OCI-LY7 (cell line): ENCODE results near the gene UBE2D4. TPM values are rescaled to one million over a fixed set of nuclear protein-coding genes. Genes with fewer than 3 reads are reported as not detected.

Experiments used
- BruUV-seq: library from RNA; stranded (reverse); fragments of 400-500 nt; replicated peaks from 2 replicates; lab custom pipeline; 2021; lab: Mats Ljungman, UMichigan
- CTCF ChIA-PET: fragments of 300-600 bp; sonication (Branson Sonifier 250); formaldehyde crosslinking; loops from one replicate; lab custom pipeline; 2022; ENCODE audit warnings: antibody characterized with exemption; ENCODE audit not compliant: unreplicated experiment; lab: Charles Lee
- POLR2A ChIA-PET: fragments of 300-600 bp; sonication (Branson Sonifier 250); formaldehyde crosslinking; loops from one replicate; lab custom pipeline; 2022; ENCODE audit warnings: antibody characterized with exemption; lab: Charles Lee
- DNase-seq: peaks from one replicate; pipeline ENCODE4 v3.0.0-alpha.2; 2015; ENCODE audit warnings: low spot score
- H2AFZ ChIP-seq: fragments of 200-600 bp; sonication (generic), shearing (Covaris generic); 2 replicates; pipeline ENCODE4 v1.6.1; 2014; ENCODE audit warnings: mild to moderate bottlenecking, antibody characterized with exemption, low read length, moderate library complexity
- H3K27ac ChIP-seq: fragments of 200-600 bp; sonication (generic); 2 replicates; pipeline ENCODE4 v1.5.1; 2014; ENCODE audit warnings: mixed run types, low read depth, mild to moderate bottlenecking, moderate library complexity, low read length, inconsistent platforms; ENCODE audit not compliant: poor library complexity, severe bottlenecking
- H3K36me3 ChIP-seq: fragments of 200-600 bp; sonication (generic); 2 replicates; pipeline ENCODE4 v1.6.1; 2014; ENCODE audit warnings: mild to moderate bottlenecking, antibody characterized with exemption, low read length, moderate library complexity, mixed read lengths; ENCODE audit not compliant: insufficient read depth
- H3K4me1 ChIP-seq: fragments of 200-600 bp; sonication (generic); 2 replicates; pipeline ENCODE4 v1.5.1; 2014; ENCODE audit warnings: mild to moderate bottlenecking, low read length; ENCODE audit not compliant: insufficient read depth, poor library complexity, severe bottlenecking
- H3K4me2 ChIP-seq: fragments of 200-600 bp; sonication (generic); 2 replicates; pipeline ENCODE4 v1.6.1; 2014; ENCODE audit warnings: mild to moderate bottlenecking, low read length
- H3K4me3 ChIP-seq: fragments of 200-600 bp; sonication (generic); 2 replicates; pipeline ENCODE4 v1.5.1; 2014; ENCODE audit warnings: mild to moderate bottlenecking, low read depth, low read length; ENCODE audit not compliant: poor library complexity, severe bottlenecking
- H3K79me2 ChIP-seq: fragments of 200-600 bp; sonication (generic); 2 replicates; pipeline ENCODE4 v1.6.1; 2016; ENCODE audit warnings: low read depth, mild to moderate bottlenecking, low read length, moderate library complexity, mixed read lengths; ENCODE audit not compliant: insufficient read depth
- H3K9me2 ChIP-seq: fragments of 200-600 bp; sonication (generic); 2 replicates; pipeline ENCODE4 v1.6.1; 2016; ENCODE audit warnings: mild to moderate bottlenecking, low read length, mixed read lengths; ENCODE audit not compliant: insufficient read depth
- H3K9me3 ChIP-seq: fragments of 200-600 bp; sonication (generic); 2 replicates; pipeline ENCODE4 v1.6.1; 2014; ENCODE audit warnings: mild to moderate bottlenecking, mixed run types, low read length, mixed read lengths
- H4K20me1 ChIP-seq: fragments of 200-600 bp; sonication (generic); 2 replicates; pipeline ENCODE4 v1.6.1; 2014; ENCODE audit warnings: mild to moderate bottlenecking, antibody characterized with exemption, low read length, moderate library complexity, mixed read lengths; ENCODE audit not compliant: insufficient read depth
- EZH2phosphoT487 ChIP-seq: fragments of 200-600 bp; sonication (generic); IDR thresholded peaks from 2 replicates; pipeline ENCODE4 v1.6.1; 2018; ENCODE audit warnings: low read depth, borderline replicate concordance, mild to moderate bottlenecking, mixed run types, antibody characterized with exemption, low read length, moderate library complexity, mixed read lengths
- intact Hi-C: fragments of 100-400 bp; cut with micrococcal nuclease; formaldehyde crosslinking; loops from one replicate; pipeline ENCODE4 v1.10.0; 2022; ENCODE audit not compliant: unreplicated experiment
- total RNA-seq, 2 experiments: library from RNA; depleted of rRNA in 1 of 2; stranded (reverse); fragments of >200 nt in 1 of 2; shearing (Covaris generic) in 1 of 2; gene quantifications; 2 replicates each; pipeline ENCODE4 v1.2.3, GENCODE V29; 2014 to 2022
- TF ChIP-seq, protein P1 (sequence below): fragments of 200-600 bp; sonication (generic); conservative IDR thresholded peaks from 2 replicates; pipeline ENCODE4 v1.5.1; 2014; ENCODE audit warnings: mild to moderate bottlenecking, antibody characterized with exemption, low read length, moderate library complexity, mixed read lengths

The UBE2D4 gene
- total RNA-seq, 2 experiments from 2014 or later: 2.8 to 3.8 TPM

- POLR2A ChIA-PET: no interaction called here
- no peaks in the 10 kb centered on the region for H3K4me1 ChIP-seq
- no peaks in the 10 kb centered on the region for H3K9me3 ChIP-seq
- no peak for DNase-seq
- no peaks in the 10 kb centered on the region for H4K20me1 ChIP-seq
- H3K27ac ChIP-seq: no peak overlapping the region
- no peaks in the 10 kb centered on the region for H3K36me3 ChIP-seq
- TF ChIP-seq, protein P1, sequence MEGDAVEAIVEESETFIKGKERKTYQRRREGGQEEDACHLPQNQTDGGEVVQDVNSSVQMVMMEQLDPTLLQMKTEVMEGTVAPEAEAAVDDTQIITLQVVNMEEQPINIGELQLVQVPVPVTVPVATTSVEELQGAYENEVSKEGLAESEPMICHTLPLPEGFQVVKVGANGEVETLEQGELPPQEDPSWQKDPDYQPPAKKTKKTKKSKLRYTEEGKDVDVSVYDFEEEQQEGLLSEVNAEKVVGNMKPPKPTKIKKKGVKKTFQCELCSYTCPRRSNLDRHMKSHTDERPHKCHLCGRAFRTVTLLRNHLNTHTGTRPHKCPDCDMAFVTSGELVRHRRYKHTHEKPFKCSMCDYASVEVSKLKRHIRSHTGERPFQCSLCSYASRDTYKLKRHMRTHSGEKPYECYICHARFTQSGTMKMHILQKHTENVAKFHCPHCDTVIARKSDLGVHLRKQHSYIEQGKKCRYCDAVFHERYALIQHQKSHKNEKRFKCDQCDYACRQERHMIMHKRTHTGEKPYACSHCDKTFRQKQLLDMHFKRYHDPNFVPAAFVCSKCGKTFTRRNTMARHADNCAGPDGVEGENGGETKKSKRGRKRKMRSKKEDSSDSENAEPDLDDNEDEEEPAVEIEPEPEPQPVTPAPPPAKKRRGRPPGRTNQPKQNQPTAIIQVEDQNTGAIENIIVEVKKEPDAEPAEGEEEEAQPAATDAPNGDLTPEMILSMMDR: no peak
- no peak for TF ChIP-seq EZH2phosphoT487
- no peak overlapping the region for H3K4me2 ChIP-seq
- no peak overlapping the region for H3K4me3 ChIP-seq
- no peak overlapping the region for H2AFZ ChIP-seq
- H3K79me2 ChIP-seq: no peaks in the 10 kb centered on the region
- CTCF ChIA-PET: no interaction called here
- no peaks in the 10 kb centered on the region for H3K9me2 ChIP-seq
- intact Hi-C loops: no loop called here
- BruUV-seq: no TSS peak
Observed at GRCh38 chr7:43927810-43928209, 1.6 kb downstream of the UBE2D4 start.

DNA sequence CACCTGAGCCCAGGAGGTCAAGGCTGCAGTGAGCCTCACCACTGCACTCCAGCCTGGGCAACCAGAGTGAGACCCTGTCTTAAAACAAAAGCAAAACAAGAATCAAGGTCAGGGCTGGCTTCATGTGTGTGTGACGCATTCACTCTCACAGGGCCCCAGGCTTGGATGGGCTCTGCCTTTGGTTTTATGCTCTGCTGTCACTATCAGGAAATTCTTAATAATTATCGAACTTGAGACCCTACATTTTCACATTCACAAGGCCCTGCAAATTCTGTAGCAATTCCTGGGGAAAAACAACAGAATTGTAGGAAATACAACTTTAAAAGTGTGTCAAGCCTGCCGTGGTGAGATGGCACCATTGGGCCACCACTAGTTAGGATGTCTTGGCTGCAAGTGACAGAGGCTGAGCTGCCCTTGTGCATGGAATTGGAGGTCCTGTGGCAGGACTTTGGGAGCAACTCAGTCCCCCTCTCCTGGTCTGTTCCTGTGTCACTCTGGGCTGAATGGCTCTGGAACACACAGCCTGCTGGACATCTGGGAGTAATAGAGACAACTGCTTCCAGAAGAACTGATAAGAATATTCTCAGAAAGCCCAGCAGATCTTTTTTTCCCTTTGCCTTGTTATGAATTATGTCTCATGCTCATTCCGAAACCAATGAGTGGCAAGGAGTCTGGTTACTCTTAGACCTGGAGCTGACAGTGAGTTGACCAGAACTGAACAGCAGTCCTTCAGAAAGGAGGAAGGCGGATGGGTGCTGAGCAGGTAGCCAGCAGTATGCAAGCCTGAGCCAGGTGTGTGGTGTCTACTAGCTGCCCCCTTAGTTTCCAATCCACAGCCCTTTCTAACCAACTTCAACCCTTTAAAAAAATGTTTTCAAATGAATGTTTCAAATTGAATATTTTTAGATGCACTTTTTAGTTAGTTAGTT is 3.6 kb downstream of the UBE2D4 start:
- ChIA-PET POLR2A (interaction anchor here (0.7 kb wide), 1 partner anchor 10 kb away, joined by 4 read pairs; no protein-coding TSS in a partner anchor), CTCF (no interaction called here)
- TF ChIP-seq EZH2phosphoT487: no peak
- TF ChIP-seq, protein P1: no peak

GRCh38 chr7:43931346-43931745 is 5.1 kb downstream of the UBE2D4 start:
- Histone ChIP-seq H3K4me3 (no peak overlapping the region), H3K27ac (no peak overlapping the region), H3K4me2 (no peak overlapping the region), H4K20me1 (no peaks in the 10 kb centered on the region), H2AFZ (no peak overlapping the region), H3K4me1 (no peaks in the 10 kb centered on the region), H3K9me3 (no peaks in the 10 kb centered on the region), H3K36me3 (no peaks in the 10 kb centered on the region), H3K9me2 (no peaks in the 10 kb centered on the region), H3K79me2 (no peaks in the 10 kb centered on the region)
- no peak for TF ChIP-seq EZH2phosphoT487
- TF ChIP-seq, protein P1: no peak
- ChIA-PET POLR2A (no interaction called here), CTCF (no interaction called here)
- BruUV-seq: no TSS peak
- intact Hi-C loops: no loop called here
- DNase-seq: no peak

More for the DNA sequence above, 3.6 kb downstream of the UBE2D4 start:
- no peaks in the 10 kb centered on the region for H3K36me3 ChIP-seq
- no peak overlapping the region for H2AFZ ChIP-seq
- H4K20me1 ChIP-seq: no peaks in the 10 kb centered on the region
- no peaks in the 10 kb centered on the region for H3K4me1 ChIP-seq
- DNase-seq: no peak
- no peak overlapping the region for H3K27ac ChIP-seq
- H3K4me3 ChIP-seq: no peak overlapping the region
- H3K9me3 ChIP-seq: no peaks in the 10 kb centered on the region
- H3K4me2 ChIP-seq: no peak overlapping the region
- BruUV-seq: no TSS peak
- H3K9me2 ChIP-seq: no peaks in the 10 kb centered on the region
- no peaks in the 10 kb centered on the region for H3K79me2 ChIP-seq
- intact Hi-C loops: no loop called here
